HEK293 (cell line): Measurements from ENCODE around the gene BAHD1.

Experiments used
- CTCF ChIA-PET: fragments of 350-600 bp; formaldehyde crosslinking; extraction: SDS; loops from one replicate; lab custom pipeline; 2021; ENCODE audit warnings: antibody characterized with exemption; lab: Yijun Ruan, JAX
- POLR2A ChIA-PET: fragments of 300-600 bp; formaldehyde crosslinking; extraction: SDS; loops from one replicate; lab custom pipeline; 2020; ENCODE audit warnings: antibody characterized with exemption, inconsistent platforms; lab: Yijun Ruan, JAX
- H3K27ac ChIP-seq: fragments of 200-500 bp; sonication (Bioruptor generic); 2 replicates; pipeline ENCODE4 v1.5.1; 2014; ENCODE audit warnings: low read depth, low read length, control low read depth, inconsistent platforms; ENCODE audit errors: extremely low read depth
- H3K36me3 ChIP-seq, 2 experiments: fragments of 200-500 bp in 1 of 2; sonication (Bioruptor generic) in 1 of 2; 1 replicate in 1 of 2; 2 replicates in 1 of 2; pipeline ENCODE4 v1.5.1; 2014 to 2017; ENCODE audit warnings: inconsistent platforms in 2 of 2, low read length in 2 of 2; ENCODE audit not compliant: control insufficient read depth in 2 of 2, insufficient read depth in 1 of 2
- H3K4me1 ChIP-seq: fragments of 200-500 bp; sonication (Bioruptor generic); 2 replicates; pipeline ENCODE4 v1.5.1; 2014; ENCODE audit warnings: mild to moderate bottlenecking, low read length, inconsistent platforms; ENCODE audit not compliant: control insufficient read depth, insufficient read depth
- H3K4me3 ChIP-seq: 2 replicates; pipeline ENCODE4 v1.5.1; 2011; ENCODE audit warnings: low read depth, mild to moderate bottlenecking, control low read depth, low read length, moderate library complexity
- H3K9me3 ChIP-seq: fragments of 200-500 bp; sonication (Bioruptor generic); 2 replicates; pipeline ENCODE4 v1.5.1; 2014; ENCODE audit warnings: low read depth, low read length, inconsistent platforms; ENCODE audit not compliant: control insufficient read depth, insufficient read depth
- FEZF1 ChIP-seq: fragments of 450-650 bp; formaldehyde crosslinking; IDR thresholded peaks from 2 replicates; pipeline ENCODE4 v1.5.1; 2016; ENCODE audit warnings: missing biosample characterization, missing genetic modification characterization
- HIC1 ChIP-seq: fragments of 450-650 bp; formaldehyde crosslinking; IDR thresholded peaks from 2 replicates; pipeline ENCODE4 v1.5.1; 2016; ENCODE audit warnings: missing biosample characterization, missing genetic modification characterization
- KLF1 ChIP-seq: fragments of 450-650 bp; formaldehyde crosslinking; IDR thresholded peaks from 2 replicates; pipeline ENCODE4 v1.5.1; 2016; ENCODE audit warnings: missing biosample characterization, missing genetic modification characterization
- KLF9 ChIP-seq: fragments of 450-650 bp; formaldehyde crosslinking; IDR thresholded peaks from 2 replicates; pipeline ENCODE4 v1.5.1; 2016; ENCODE audit warnings: missing biosample characterization, missing genetic modification characterization, low read depth
- PRDM1 ChIP-seq: fragments of 450-650 bp; formaldehyde crosslinking; IDR thresholded peaks from 2 replicates; pipeline ENCODE4; 2016; ENCODE audit warnings: missing biosample characterization, missing genetic modification characterization
- SALL2 ChIP-seq: fragments of 450-650 bp; formaldehyde crosslinking; IDR thresholded peaks from 2 replicates; pipeline ENCODE4 v1.5.0; 2017; ENCODE audit warnings: missing biosample characterization, mild to moderate bottlenecking, missing genetic modification characterization, borderline replicate concordance
- ZBTB48 ChIP-seq: fragments of 450-650 bp; formaldehyde crosslinking; IDR thresholded peaks from 2 replicates; pipeline ENCODE4 v1.5.1; 2016; ENCODE audit warnings: missing biosample characterization, missing genetic modification characterization
- ZBTB7A ChIP-seq: fragments of 450-650 bp; formaldehyde crosslinking; IDR thresholded peaks from 2 replicates; pipeline ENCODE4 v1.5.1; 2016; ENCODE audit warnings: low read depth, missing biosample characterization, missing genetic modification characterization
- ZNF157 ChIP-seq: fragments of 450-650 bp; formaldehyde crosslinking; IDR thresholded peaks from 2 replicates; pipeline ENCODE4 v1.5.1; 2016; ENCODE audit warnings: missing biosample characterization, missing genetic modification characterization
- ZNF16 ChIP-seq: fragments of 450-650 bp; formaldehyde crosslinking; IDR thresholded peaks from 2 replicates; pipeline ENCODE4 v1.5.1; 2016; ENCODE audit warnings: low read depth, missing biosample characterization, missing genetic modification characterization
- ZNF274 ChIP-seq, 2 experiments: fragments of 200-500 bp in 1 of 2; fragments of 450-650 bp in 1 of 2; sonication (Bioruptor generic) in 1 of 2; formaldehyde crosslinking in 1 of 2; IDR thresholded peaks; 2 replicates each; pipeline versions ENCODE4 v1.5.1 to v1.6.1; 2014 to 2016; ENCODE audit warnings: borderline replicate concordance in 1 of 2, inconsistent platforms in 1 of 2, low read length in 1 of 2, missing biosample characterization in 1 of 2, missing genetic modification characterization in 1 of 2
- ZNF394 ChIP-seq: fragments of 450-650 bp; formaldehyde crosslinking; IDR thresholded peaks from 2 replicates; pipeline ENCODE4 v1.5.1; 2016; ENCODE audit warnings: missing biosample characterization, missing genetic modification characterization, mild to moderate bottlenecking, moderate library complexity, borderline replicate concordance
- ZNF514 ChIP-seq: fragments of 450-650 bp; formaldehyde crosslinking; IDR thresholded peaks from 2 replicates; pipeline ENCODE4 v1.5.1; 2016; ENCODE audit warnings: missing biosample characterization, missing genetic modification characterization
- ZNF580 ChIP-seq: fragments of 450-650 bp; formaldehyde crosslinking; IDR thresholded peaks from 2 replicates; pipeline ENCODE4 v1.5.1; 2016; ENCODE audit warnings: missing biosample characterization, missing genetic modification characterization
- ZNF610 ChIP-seq: fragments of 450-650 bp; formaldehyde crosslinking; IDR thresholded peaks from 2 replicates; pipeline ENCODE4 v1.5.1; 2016; ENCODE audit warnings: missing biosample characterization, missing genetic modification characterization, borderline replicate concordance
- ZNF692 ChIP-seq: fragments of 450-650 bp; formaldehyde crosslinking; IDR thresholded peaks from 2 replicates; pipeline ENCODE4 v1.5.1; 2016; ENCODE audit warnings: missing biosample characterization, missing genetic modification characterization
- ZNF704 ChIP-seq: fragments of 450-650 bp; formaldehyde crosslinking; IDR thresholded peaks from 2 replicates; pipeline ENCODE4 v1.5.1; 2016; ENCODE audit warnings: missing biosample characterization, missing genetic modification characterization
- ZNF747 ChIP-seq: fragments of 450-650 bp; formaldehyde crosslinking; IDR thresholded peaks from 2 replicates; pipeline ENCODE4 v1.5.1; 2016; ENCODE audit warnings: missing biosample characterization, missing genetic modification characterization
- ZXDB ChIP-seq: fragments of 450-650 bp; formaldehyde crosslinking; IDR thresholded peaks from 2 replicates; pipeline ENCODE4 v1.5.1; 2016; ENCODE audit warnings: missing biosample characterization, missing genetic modification characterization

The BAHD1 gene

GRCh38 chr15:40416056-40416455 is 24.7 kb upstream of the BAHD1 start:
- Histone ChIP-seq H3K27ac (no peak overlapping the region), H3K36me3 (peaks cover 4 to 68% of the 10 kb centered on the region in 2 experiments; a peak in 2 of 3 replicates), H3K9me3 (no peaks in the 10 kb centered on the region), H3K4me3 (no peak overlapping the region), H3K4me1 (no peaks in the 10 kb centered on the region; the same call in 1 of the 2 replicates)
- POLR2A ChIA-PET: interaction anchor here (1.2 kb wide), 1 partner anchor 10 kb away, joined by 4 read pairs; the partner anchor contains the start of gene IVD
- CTCF ChIA-PET: interaction anchor here (0.8 kb wide), 1 partner anchor 71 kb away, joined by 4 read pairs; no protein-coding TSS in a partner anchor
- TF ChIP-seq ZNF16 (tag by site-specific recombination) (no peak), ZNF610 (no peak), ZNF394 (no peak), ZNF157 (no peak), FEZF1 (tag by site-specific recombination) (no peak), ZNF514 (no peak), KLF1 (tag by site-specific recombination) (no peak), ZXDB (tag by site-specific recombination) (no peak), HIC1 (tag by site-specific recombination) (no peak), KLF9 (no peak), ZBTB7A (tag by site-specific recombination) (no peak), ZNF747 (tag by site-specific recombination) (no peak), ZNF274 (IDR thresholded peaks at IDR 0.05; ENCODE audit: low read length) (no peak), ZNF274 (tag by site-specific recombination; IDR thresholded peaks at IDR 0.05; ENCODE audit: borderline replicate concordance) (no peak), SALL2 (no peak), ZNF580 (no peak), ZNF704 (no peak)

GRCh38 chr15:40418126-40418525 is 22.6 kb upstream of the BAHD1 start:
- 0 out of 2 replicates have a peak, but pooled peaks have one; percentile 21 for TF ChIP-seq PRDM1 (tag by site-specific recombination)
- TF ChIP-seq ZNF692 (tag by site-specific recombination): no peak
- TF ChIP-seq ZBTB48 (tag by site-specific recombination): no peak

More at GRCh38 chr15:40418126-40418525, 22.6 kb upstream of the BAHD1 start:
- ChIA-PET POLR2A (interaction anchor here (0.6 kb wide), 1 partner anchor 39 kb away, joined by 4 read pairs; no protein-coding TSS in a partner anchor), CTCF (interaction anchor here (0.7 kb wide), 1 partner anchor 160 kb away, joined by 3 read pairs; no protein-coding TSS in a partner anchor)
- no peak overlapping the region for H3K27ac ChIP-seq
- H3K36me3 ChIP-seq: peaks cover 0 to 48% of the 10 kb centered on the region in 2 experiments; a peak in 2 of 3 replicates
- H3K4me3 ChIP-seq: no peak overlapping the region
- no peaks in the 10 kb centered on the region; the same call in 1 of the 2 replicates for H3K4me1 ChIP-seq
- no peaks in the 10 kb centered on the region for H3K9me3 ChIP-seq
